ENCODE results near the gene CYP26C1.
A peak's percentile ranks its signal among the peaks of the same experiment; 100 is the strongest.

Gene CYP26C1

DNA sequence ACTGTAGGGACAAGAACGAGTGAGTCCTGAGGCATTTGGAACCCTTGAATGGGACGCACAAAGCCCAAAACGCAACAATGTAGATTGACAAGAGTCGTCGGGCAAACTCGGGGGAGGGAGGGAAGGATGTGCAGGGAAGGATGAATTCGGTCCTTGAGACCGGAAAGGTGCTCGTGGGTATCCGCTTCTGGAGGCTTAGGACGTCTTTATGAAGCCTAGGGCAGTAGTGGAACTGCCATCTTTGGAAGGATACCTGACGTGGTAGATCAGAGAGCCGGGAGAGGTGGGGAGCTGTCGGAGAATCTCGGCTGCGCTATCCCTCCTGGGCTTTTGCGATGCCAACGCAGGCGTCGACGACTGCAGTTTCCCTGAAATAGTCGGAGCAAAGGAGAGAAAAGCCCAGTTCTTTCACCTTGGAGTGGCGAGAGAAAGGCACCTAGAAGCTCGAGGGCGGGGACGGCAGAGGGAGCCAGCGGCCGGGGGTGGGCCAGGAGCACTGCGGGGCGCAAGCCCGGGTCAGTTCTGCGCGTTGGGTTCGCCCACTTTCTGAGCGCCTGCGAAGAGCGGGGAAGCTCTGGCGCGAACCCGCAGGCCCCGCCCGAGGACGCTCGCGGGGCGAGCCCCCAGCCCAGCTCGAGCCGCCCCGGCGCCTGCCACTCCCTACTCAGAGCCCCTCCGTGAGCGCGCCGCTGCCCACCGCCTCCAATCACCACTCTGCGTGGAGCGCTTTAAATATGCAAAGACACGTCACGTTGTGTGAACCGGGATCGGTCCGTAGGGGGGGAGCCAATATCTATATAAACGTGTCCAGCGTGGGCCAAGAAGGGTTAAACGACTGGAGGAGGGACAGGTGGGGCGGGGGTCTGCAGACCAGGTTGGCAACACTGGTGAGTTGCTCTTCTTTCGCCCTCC is at the start of gene CYP26C1:
Gene CYP26C1, plus strand, starts transcription at position 824 of the 912 bp plus-strand sequence. CDS start 466 bp downstream, outside the sequence.
- ChIA-PET CTCF (no interaction called here), POLR2A (ENCODE audit: low non-redundant PET) (no interaction called here)
- no peak for DNase-seq (ENCODE audit: low spot score)
- H3K27ac ChIP-seq: no peak within 1 kb of the TSS
- no peak for TF ChIP-seq CTCF (conservative IDR thresholded peaks at IDR 0.05; ENCODE audit: low read depth)

- no peak for TF ChIP-seq CTCF (conservative IDR thresholded peaks at IDR 0.05; ENCODE audit: low read depth)
- ChIA-PET POLR2A (ENCODE audit: low non-redundant PET) (interaction anchor here (0.7 kb wide), 1 partner anchor 680 kb away, joined by 5 read pairs; no protein-coding TSS in a partner anchor), CTCF (interaction anchor here (1.0 kb wide), 1 partner anchor 23 kb away, joined by 4 read pairs; no protein-coding TSS in a partner anchor)
- no peak for DNase-seq (ENCODE audit: low spot score)
- no peak overlapping the region for H3K27ac ChIP-seq
Observed at GRCh38 chr10:93015722-93016121, 44.9 kb upstream of the CYP26C1 start.

DNA sequence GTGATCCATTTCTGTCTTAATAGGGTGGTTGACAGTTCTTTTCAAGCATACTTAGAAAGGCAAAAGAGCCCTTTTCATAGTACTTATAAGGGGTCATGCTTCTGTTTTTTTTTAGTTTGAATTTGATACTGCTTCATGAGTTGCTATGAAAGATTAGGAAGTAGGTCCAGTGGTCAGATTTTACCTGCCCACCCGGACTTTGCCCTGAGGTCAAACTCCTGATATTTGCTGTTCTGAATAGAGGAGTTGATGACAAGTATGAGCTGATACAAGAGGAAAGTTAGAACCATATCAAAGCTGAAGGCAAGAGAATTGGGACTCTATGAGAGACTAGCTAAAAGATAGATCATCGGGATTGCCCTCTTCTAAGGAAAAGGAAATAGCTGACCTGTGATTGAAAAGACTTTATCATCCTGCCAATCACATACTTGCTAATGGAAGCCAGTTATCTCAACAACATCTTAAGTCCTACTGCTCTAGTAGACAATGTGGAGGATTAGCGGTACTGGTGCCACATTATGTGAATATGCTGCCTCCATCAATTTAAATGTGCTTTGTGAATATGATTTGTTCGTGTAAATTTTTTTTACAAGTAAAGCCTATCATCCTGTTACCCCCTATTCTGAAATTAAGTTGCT is 37.5 kb upstream of the CYP26C1 start:
- H3K27ac ChIP-seq: no peak overlapping the region
- ChIA-PET POLR2A (ENCODE audit: low non-redundant PET) (no interaction called here), CTCF (no interaction called here)
- TF ChIP-seq CTCF (conservative IDR thresholded peaks at IDR 0.05; ENCODE audit: low read depth): no peak
- DNase-seq (ENCODE audit: low spot score): no peak

DNA sequence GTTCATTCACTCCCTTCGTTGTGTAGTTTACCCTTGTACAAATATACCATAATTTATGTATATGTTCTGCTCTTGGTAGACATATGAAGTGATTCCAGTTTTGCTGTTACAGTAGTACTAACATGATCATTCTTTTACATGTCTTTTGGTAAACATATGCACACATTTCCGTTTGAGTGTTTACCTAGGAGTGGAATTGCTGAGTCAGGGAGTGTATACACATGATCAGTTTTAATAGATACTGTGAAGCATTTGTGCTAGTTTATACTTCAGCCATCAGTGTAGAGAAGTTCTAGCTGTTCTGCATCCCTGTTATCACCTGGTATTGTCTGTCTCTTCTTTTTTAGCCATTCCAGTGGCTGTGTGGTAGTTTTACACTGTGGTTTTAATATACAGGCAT is 34.5 kb upstream of the CYP26C1 start:
- CTCF ChIA-PET: no interaction called here
- no peak for TF ChIP-seq CTCF (conservative IDR thresholded peaks at IDR 0.05; ENCODE audit: low read depth)
- POLR2A ChIA-PET (ENCODE audit: low non-redundant PET): no interaction called here

GRCh38 chr10:93027508-93027907 is 33.1 kb upstream of the CYP26C1 start:
- H3K27ac ChIP-seq: no peak overlapping the region
- DNase-seq (ENCODE audit: low spot score): no peak
- ChIA-PET POLR2A (ENCODE audit: low non-redundant PET) (no interaction called here), CTCF (no interaction called here)
- no peak for TF ChIP-seq CTCF (conservative IDR thresholded peaks at IDR 0.05; ENCODE audit: low read depth)

More for the DNA sequence above, 34.5 kb upstream of the CYP26C1 start:
- DNase-seq (ENCODE audit: low spot score): no peak
- no peak overlapping the region for H3K27ac ChIP-seq

GRCh38 chr10:93028883-93029282 is 31.7 kb upstream of the CYP26C1 start:
- peak; percentile 39 for DNase-seq (ENCODE audit: low spot score)
- ChIA-PET POLR2A (ENCODE audit: low non-redundant PET) (no interaction called here), CTCF (no interaction called here)
- no peak for TF ChIP-seq CTCF (conservative IDR thresholded peaks at IDR 0.05; ENCODE audit: low read depth)
- no peak overlapping the region for H3K27ac ChIP-seq

All from RWPE1 (cell line).